GM23338 (cell line): Measurements from ENCODE around the gene PNPO. TPM values are rescaled to one million over a fixed set of nuclear protein-coding genes. Genes with fewer than 3 reads are reported as not detected.

Experiments used
- ATAC-seq: fragments of 200-7000 bp; cut with Tn5 transposase; 3 replicates; pipeline ENCODE4 v1.9.1; 2020
- DNase-seq: peaks from one replicate; pipeline ENCODE4 v3.0.0-alpha.2; 2015; ENCODE audit warnings: low spot score
- H2AFZ ChIP-seq: fragments of 200-600 bp; sonication (generic); 2 replicates; pipeline ENCODE4 v1.8.0; 2016; ENCODE audit warnings: antibody characterized with exemption, mild to moderate bottlenecking, moderate library complexity
- H3F3A ChIP-seq: fragments of 200-600 bp; sonication (generic); replicated peaks from 2 replicates; pipeline ENCODE4 v1.8.0; 2017; ENCODE audit warnings: antibody characterized with exemption, mixed run types, low read depth
- H3K27ac ChIP-seq: fragments of 200-600 bp; sonication (generic); 2 replicates; pipeline ENCODE4 v1.6.1; 2016; ENCODE audit warnings: low read depth
- H3K27me3 ChIP-seq: fragments of 200-600 bp; sonication (generic); 2 replicates; pipeline ENCODE4 v1.8.0; 2016; ENCODE audit warnings: mild to moderate bottlenecking, mixed run types, moderate library complexity; ENCODE audit not compliant: insufficient read depth
- H3K36me3 ChIP-seq: fragments of 200-600 bp; sonication (generic); 2 replicates; pipeline ENCODE4 v1.8.0; 2016; ENCODE audit warnings: mild to moderate bottlenecking; ENCODE audit not compliant: insufficient read depth
- H3K4me1 ChIP-seq: fragments of 200-600 bp; sonication (generic); 2 replicates; pipeline ENCODE4 v1.8.0; 2016; ENCODE audit warnings: mild to moderate bottlenecking, moderate library complexity; ENCODE audit not compliant: insufficient read depth
- H3K4me2 ChIP-seq: fragments of 200-600 bp; sonication (generic); 2 replicates; pipeline ENCODE4 v1.7.1; 2017; ENCODE audit warnings: mixed run types
- H3K4me3 ChIP-seq: fragments of 200-600 bp; sonication (generic); 2 replicates; pipeline ENCODE4 v1.6.1; 2016; ENCODE audit warnings: mixed run types
- H3K79me2 ChIP-seq: fragments of 200-600 bp; sonication (generic); replicated peaks from 2 replicates; pipeline ENCODE4 v1.8.0; 2017; ENCODE audit warnings: mild to moderate bottlenecking; ENCODE audit not compliant: insufficient read depth
- H3K9me2 ChIP-seq: fragments of 200-600 bp; sonication (generic); 2 replicates; pipeline ENCODE4 v1.8.0; 2017; ENCODE audit not compliant: insufficient read depth
- H4K20me1 ChIP-seq: fragments of 200-600 bp; sonication (generic); replicated peaks from 2 replicates; pipeline ENCODE4 v1.8.0; 2017; ENCODE audit warnings: mild to moderate bottlenecking; ENCODE audit not compliant: insufficient read depth
- H3K27ac Mint-ChIP-seq: 2 replicates; pipeline ENCODE4 v1.8.0; 2020; ENCODE audit warnings: inconsistent platforms, mild to moderate bottlenecking, moderate library complexity, mixed read lengths
- H3K27me3 Mint-ChIP-seq: 3 replicates; pipeline ENCODE4 v1.8.0; 2022; ENCODE audit warnings: low read depth, mild to moderate bottlenecking, moderate library complexity, mixed read lengths, inconsistent platforms; ENCODE audit not compliant: insufficient read depth, poor library complexity
- H3K36me3 Mint-ChIP-seq: 3 replicates; pipeline ENCODE4 v1.8.0; 2021; ENCODE audit warnings: low read depth, mild to moderate bottlenecking, inconsistent platforms, moderate library complexity, mixed read lengths
- H3K4me1 Mint-ChIP-seq: 3 replicates; pipeline ENCODE4 v1.8.0; 2020; ENCODE audit warnings: mild to moderate bottlenecking, inconsistent platforms, mixed read lengths
- H3K4me3 Mint-ChIP-seq: 3 replicates; pipeline ENCODE4 v1.8.0; 2021; ENCODE audit warnings: moderate library complexity, mild to moderate bottlenecking, inconsistent platforms, mixed read lengths
- H3K9me3 Mint-ChIP-seq: 3 replicates; pipeline ENCODE4 v1.8.0; 2020; ENCODE audit warnings: moderate library complexity, mild to moderate bottlenecking, inconsistent platforms, mixed read lengths
- CREB1 ChIP-seq: fragments of 250-450 bp; sonication (Bioruptor Pico); IDR thresholded peaks from 2 replicates; pipeline ENCODE4 v1.5.0; 2020; ENCODE audit warnings: low read depth, mild to moderate bottlenecking, moderate library complexity
- EZH2 ChIP-seq: fragments of 200-600 bp; sonication (generic); IDR thresholded peaks from one replicate; pipeline ENCODE4 v1.8.0; 2017; ENCODE audit warnings: antibody characterized with exemption, mild to moderate bottlenecking, low read depth; ENCODE audit not compliant: unreplicated experiment
- EZH2phosphoT487 ChIP-seq: fragments of 200-600 bp; sonication (generic); IDR thresholded peaks from one replicate; pipeline ENCODE4 v1.8.1; 2018; ENCODE audit warnings: antibody characterized with exemption; ENCODE audit not compliant: unreplicated experiment
- JUNB ChIP-seq: IDR thresholded peaks from one replicate; pipeline ENCODE4 v1.6.1; 2016; ENCODE audit warnings: antibody characterized with exemption; ENCODE audit not compliant: unreplicated experiment
- NANOG ChIP-seq: IDR thresholded peaks from 2 replicates; pipeline ENCODE4 v1.6.1; 2016; ENCODE audit warnings: antibody characterized with exemption, borderline replicate concordance
- POLR2AphosphoS5 ChIP-seq: IDR thresholded peaks from 2 replicates; pipeline ENCODE4 v1.6.1; 2016; ENCODE audit warnings: antibody characterized with exemption, low read depth
- STAT1 ChIP-seq: IDR thresholded peaks from one replicate; pipeline ENCODE4 v1.6.1; 2016; ENCODE audit warnings: antibody characterized with exemption; ENCODE audit not compliant: unreplicated experiment
- ZNF114 ChIP-seq: fragments of 250-450 bp; sonication (Bioruptor Pico); IDR thresholded peaks from 2 replicates; pipeline ENCODE4 v1.5.0; 2020; ENCODE audit warnings: mild to moderate bottlenecking, moderate library complexity
- ZNF331 ChIP-seq: fragments of 250-450 bp; sonication (Bioruptor Pico); IDR thresholded peaks from 2 replicates; pipeline ENCODE4 v1.5.0; 2020; ENCODE audit warnings: low read depth, mild to moderate bottlenecking, moderate library complexity
- polyA plus RNA-seq: library from polyadenylated mRNA; unstranded; fragments of >200 nt; fragmentation: Nextera tagmentation; extraction: Ambion mirVana; gene quantifications from 2 replicates; pipeline ENCODE4 v1.2.1, GENCODE V29; 2016
- total RNA-seq: library from RNA; depleted of rRNA; stranded (reverse); fragments of >200 nt; shearing (Covaris generic); gene quantifications from 2 replicates; pipeline ENCODE4 v1.2.3, GENCODE V29; 2014
- TF ChIP-seq, protein P1 (sequence below): fragments of 250-450 bp; sonication (Bioruptor Pico); IDR thresholded peaks from 2 replicates; pipeline ENCODE4 v1.5.0; 2020; ENCODE audit warnings: mild to moderate bottlenecking, moderate library complexity
- TF ChIP-seq, protein P2 (sequence below), 2 experiments: fragments of 200-600 bp in 1 of 2; sonication (generic) in 1 of 2; conservative IDR thresholded peaks; 2 replicates each; pipeline versions ENCODE4 v1.5.1 to v1.6.1; 2016 to 2017; ENCODE audit warnings: antibody characterized with exemption in 2 of 2, low read depth in 2 of 2, mild to moderate bottlenecking in 2 of 2, moderate library complexity in 1 of 2
- TF ChIP-seq, protein P3 (sequence below): IDR thresholded peaks from one replicate; pipeline ENCODE4 v1.6.1; 2018; ENCODE audit warnings: antibody characterized with exemption; ENCODE audit not compliant: unreplicated experiment
- TF ChIP-seq, protein P4 (sequence below): IDR thresholded peaks from 2 replicates; pipeline ENCODE4 v1.6.1; 2016; ENCODE audit warnings: antibody characterized with exemption

Gene PNPO
- total and polyA plus RNA-seq, 2 experiments from 2014 or later = 5.0 to 12.7 TPM

DNA sequence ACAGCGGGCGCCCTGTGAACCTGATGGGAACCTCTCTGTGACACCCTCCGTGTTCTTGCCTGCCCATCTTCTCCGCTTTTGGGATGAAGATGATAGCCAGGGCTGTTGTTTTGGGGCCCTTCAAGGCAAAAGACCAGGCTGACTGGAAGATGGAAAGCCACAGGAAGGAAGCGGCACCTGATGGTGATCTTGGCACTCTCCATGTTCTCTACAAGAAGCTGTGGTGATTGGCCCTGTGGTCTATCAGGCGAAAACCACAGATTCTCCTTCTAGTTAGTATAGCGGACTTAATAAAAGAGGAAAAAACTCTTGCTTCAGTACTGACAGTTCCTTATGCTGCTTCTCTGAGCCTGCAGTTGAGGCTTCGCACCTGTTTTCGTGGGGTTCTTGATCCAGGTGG lies 40.1 kb downstream of the PNPO start (continued):
- TF ChIP-seq, protein P1, sequence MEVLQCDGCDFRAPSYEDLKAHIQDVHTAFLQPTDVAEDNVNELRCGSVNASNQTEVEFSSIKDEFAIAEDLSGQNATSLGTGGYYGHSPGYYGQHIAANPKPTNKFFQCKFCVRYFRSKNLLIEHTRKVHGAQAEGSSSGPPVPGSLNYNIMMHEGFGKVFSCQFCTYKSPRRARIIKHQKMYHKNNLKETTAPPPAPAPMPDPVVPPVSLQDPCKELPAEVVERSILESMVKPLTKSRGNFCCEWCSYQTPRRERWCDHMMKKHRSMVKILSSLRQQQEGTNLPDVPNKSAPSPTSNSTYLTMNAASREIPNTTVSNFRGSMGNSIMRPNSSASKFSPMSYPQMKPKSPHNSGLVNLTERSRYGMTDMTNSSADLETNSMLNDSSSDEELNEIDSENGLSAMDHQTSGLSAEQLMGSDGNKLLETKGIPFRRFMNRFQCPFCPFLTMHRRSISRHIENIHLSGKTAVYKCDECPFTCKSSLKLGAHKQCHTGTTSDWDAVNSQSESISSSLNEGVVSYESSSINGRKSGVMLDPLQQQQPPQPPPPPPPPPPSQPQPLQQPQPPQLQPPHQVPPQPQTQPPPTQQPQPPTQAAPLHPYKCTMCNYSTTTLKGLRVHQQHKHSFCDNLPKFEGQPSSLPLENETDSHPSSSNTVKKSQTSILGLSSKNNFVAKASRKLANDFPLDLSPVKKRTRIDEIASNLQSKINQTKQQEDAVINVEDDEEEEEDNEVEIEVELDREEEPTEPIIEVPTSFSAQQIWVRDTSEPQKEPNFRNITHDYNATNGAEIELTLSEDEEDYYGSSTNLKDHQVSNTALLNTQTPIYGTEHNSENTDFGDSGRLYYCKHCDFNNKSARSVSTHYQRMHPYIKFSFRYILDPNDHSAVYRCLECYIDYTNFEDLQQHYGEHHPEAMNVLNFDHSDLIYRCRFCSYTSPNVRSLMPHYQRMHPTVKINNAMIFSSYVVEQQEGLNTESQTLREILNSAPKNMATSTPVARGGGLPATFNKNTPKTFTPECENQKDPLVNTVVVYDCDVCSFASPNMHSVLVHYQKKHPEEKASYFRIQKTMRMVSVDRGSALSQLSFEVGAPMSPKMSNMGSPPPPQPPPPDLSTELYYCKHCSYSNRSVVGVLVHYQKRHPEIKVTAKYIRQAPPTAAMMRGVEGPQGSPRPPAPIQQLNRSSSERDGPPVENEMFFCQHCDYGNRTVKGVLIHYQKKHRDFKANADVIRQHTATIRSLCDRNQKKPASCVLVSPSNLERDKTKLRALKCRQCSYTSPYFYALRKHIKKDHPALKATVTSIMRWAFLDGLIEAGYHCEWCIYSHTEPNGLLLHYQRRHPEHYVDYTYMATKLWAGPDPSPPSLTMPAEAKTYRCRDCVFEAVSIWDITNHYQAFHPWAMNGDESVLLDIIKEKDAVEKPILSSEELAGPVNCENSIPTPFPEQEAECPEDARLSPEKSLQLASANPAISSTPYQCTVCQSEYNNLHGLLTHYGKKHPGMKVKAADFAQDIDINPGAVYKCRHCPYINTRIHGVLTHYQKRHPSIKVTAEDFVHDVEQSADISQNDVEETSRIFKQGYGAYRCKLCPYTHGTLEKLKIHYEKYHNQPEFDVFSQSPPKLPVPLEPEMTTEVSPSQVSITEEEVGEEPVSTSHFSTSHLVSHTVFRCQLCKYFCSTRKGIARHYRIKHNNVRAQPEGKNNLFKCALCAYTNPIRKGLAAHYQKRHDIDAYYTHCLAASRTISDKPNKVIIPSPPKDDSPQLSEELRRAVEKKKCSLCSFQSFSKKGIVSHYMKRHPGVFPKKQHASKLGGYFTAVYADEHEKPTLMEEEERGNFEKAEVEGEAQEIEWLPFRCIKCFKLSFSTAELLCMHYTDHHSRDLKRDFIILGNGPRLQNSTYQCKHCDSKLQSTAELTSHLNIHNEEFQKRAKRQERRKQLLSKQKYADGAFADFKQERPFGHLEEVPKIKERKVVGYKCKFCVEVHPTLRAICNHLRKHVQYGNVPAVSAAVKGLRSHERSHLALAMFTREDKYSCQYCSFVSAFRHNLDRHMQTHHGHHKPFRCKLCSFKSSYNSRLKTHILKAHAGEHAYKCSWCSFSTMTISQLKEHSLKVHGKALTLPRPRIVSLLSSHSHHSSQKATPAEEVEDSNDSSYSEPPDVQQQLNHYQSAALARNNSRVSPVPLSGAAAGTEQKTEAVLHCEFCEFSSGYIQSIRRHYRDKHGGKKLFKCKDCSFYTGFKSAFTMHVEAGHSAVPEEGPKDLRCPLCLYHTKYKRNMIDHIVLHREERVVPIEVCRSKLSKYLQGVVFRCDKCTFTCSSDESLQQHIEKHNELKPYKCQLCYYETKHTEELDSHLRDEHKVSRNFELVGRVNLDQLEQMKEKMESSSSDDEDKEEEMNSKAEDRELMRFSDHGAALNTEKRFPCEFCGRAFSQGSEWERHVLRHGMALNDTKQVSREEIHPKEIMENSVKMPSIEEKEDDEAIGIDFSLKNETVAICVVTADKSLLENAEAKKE (CRISPR knock-in tag) = no peak

DNA sequence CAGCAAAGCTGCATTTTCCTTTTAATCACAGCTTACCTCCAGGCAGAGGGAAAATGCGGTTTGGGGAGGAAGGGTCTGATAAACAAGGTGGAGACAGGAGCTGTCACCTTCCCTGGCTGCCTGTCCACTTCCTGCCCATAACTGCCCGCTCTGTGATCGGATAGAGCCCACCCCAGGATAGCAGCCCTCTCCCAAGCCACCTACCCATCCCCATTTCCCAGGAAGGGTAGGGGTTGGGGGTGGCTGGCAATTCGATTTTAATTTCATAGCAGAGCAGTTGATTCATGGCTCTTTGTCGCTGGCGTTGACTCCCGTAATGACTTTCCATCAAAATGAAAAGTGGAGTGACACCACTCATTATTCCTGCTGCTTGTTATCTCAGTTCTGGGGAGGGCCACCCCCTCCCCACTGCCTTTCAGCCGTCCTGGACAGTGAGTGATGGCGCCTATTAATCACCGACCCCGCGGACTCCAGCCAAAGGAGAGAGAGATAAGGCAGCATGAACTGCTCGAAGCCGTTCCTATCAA lies 40.8 kb downstream of the PNPO start:
- Histone ChIP-seq H3K9me2 (no peaks in the 10 kb centered on the region), H3K79me2 (no peaks in the 10 kb centered on the region), H4K20me1 (peaks cover 4% of the 10 kb centered on the region), H3K4me3 (no peak overlapping the region), H2AFZ (no peak overlapping the region), H3K27ac (no peak overlapping the region), H3K27me3 (no peaks in the 10 kb centered on the region), H3K36me3 (peaks cover 17% of the 10 kb centered on the region; the same call in 1 of the 2 replicates), H3K4me1 (0 out of 2 replicates have a peak, but pooled peaks cover 4% of the 10 kb centered on the region), H3F3A (no peaks in the 10 kb centered on the region), H3K4me2 (no peak overlapping the region)
- Mint-ChIP-seq H3K27ac (no peak overlapping the region), H3K4me1 (peaks cover 12% of the 10 kb centered on the region), H3K9me3 (no peaks in the 10 kb centered on the region; the same call in 2 of the 3 replicates), H3K36me3 (peaks cover 55% of the 10 kb centered on the region), H3K4me3 (no peak overlapping the region), H3K27me3 (peaks cover 10% of the 10 kb centered on the region)
- DNase-seq (no peak), ATAC-seq (no peak)
- no peak for TF ChIP-seq ZNF331 (CRISPR knock-in tag)
- no peak for TF ChIP-seq CREB1 (CRISPR knock-in tag)
- no peak for TF ChIP-seq STAT1
- no peak for TF ChIP-seq ZNF114
- TF ChIP-seq, protein P2, sequence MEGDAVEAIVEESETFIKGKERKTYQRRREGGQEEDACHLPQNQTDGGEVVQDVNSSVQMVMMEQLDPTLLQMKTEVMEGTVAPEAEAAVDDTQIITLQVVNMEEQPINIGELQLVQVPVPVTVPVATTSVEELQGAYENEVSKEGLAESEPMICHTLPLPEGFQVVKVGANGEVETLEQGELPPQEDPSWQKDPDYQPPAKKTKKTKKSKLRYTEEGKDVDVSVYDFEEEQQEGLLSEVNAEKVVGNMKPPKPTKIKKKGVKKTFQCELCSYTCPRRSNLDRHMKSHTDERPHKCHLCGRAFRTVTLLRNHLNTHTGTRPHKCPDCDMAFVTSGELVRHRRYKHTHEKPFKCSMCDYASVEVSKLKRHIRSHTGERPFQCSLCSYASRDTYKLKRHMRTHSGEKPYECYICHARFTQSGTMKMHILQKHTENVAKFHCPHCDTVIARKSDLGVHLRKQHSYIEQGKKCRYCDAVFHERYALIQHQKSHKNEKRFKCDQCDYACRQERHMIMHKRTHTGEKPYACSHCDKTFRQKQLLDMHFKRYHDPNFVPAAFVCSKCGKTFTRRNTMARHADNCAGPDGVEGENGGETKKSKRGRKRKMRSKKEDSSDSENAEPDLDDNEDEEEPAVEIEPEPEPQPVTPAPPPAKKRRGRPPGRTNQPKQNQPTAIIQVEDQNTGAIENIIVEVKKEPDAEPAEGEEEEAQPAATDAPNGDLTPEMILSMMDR (conservative IDR thresholded peaks at IDR 0.05; ENCODE audit: low read depth in 2 of 2) = no peak
- no peak for TF ChIP-seq POLR2AphosphoS5
- TF ChIP-seq JUNB = no peak
- TF ChIP-seq EZH2phosphoT487 = no peak
- TF ChIP-seq, protein P3, sequence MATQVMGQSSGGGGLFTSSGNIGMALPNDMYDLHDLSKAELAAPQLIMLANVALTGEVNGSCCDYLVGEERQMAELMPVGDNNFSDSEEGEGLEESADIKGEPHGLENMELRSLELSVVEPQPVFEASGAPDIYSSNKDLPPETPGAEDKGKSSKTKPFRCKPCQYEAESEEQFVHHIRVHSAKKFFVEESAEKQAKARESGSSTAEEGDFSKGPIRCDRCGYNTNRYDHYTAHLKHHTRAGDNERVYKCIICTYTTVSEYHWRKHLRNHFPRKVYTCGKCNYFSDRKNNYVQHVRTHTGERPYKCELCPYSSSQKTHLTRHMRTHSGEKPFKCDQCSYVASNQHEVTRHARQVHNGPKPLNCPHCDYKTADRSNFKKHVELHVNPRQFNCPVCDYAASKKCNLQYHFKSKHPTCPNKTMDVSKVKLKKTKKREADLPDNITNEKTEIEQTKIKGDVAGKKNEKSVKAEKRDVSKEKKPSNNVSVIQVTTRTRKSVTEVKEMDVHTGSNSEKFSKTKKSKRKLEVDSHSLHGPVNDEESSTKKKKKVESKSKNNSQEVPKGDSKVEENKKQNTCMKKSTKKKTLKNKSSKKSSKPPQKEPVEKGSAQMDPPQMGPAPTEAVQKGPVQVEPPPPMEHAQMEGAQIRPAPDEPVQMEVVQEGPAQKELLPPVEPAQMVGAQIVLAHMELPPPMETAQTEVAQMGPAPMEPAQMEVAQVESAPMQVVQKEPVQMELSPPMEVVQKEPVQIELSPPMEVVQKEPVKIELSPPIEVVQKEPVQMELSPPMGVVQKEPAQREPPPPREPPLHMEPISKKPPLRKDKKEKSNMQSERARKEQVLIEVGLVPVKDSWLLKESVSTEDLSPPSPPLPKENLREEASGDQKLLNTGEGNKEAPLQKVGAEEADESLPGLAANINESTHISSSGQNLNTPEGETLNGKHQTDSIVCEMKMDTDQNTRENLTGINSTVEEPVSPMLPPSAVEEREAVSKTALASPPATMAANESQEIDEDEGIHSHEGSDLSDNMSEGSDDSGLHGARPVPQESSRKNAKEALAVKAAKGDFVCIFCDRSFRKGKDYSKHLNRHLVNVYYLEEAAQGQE = no peak
- TF ChIP-seq, protein P4, sequence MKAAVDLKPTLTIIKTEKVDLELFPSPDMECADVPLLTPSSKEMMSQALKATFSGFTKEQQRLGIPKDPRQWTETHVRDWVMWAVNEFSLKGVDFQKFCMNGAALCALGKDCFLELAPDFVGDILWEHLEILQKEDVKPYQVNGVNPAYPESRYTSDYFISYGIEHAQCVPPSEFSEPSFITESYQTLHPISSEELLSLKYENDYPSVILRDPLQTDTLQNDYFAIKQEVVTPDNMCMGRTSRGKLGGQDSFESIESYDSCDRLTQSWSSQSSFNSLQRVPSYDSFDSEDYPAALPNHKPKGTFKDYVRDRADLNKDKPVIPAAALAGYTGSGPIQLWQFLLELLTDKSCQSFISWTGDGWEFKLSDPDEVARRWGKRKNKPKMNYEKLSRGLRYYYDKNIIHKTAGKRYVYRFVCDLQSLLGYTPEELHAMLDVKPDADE = no peak
- TF ChIP-seq NANOG = no peak
- no peak for TF ChIP-seq EZH2
